OCI-M2 (cell line): ENCODE data around the gene ATF6.

Experiments
- DNase-seq: peaks from one replicate; lab custom pipeline; 2025; ENCODE audit not compliant: unreplicated experiment; lab: John Stamatoyannopoulos, UW

The ATF6 gene

DNA sequence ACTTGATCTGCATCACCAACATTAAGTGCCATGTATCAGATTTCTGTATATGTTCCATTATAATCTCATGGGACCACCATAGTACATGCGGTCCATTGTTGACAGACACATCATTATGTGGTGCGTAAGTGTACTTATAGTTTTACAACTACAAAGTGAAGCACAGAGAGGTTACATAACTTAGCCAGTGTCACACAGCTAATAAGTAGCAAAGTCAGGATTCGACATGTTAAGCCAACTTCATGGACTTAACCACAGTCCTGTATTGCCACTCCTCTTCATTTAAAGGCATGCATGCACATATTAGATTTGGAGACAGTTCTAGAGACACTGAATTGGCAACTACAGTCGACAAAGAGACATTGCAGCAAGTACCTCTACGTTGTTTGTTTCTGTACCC, 120.5 kb downstream of the ATF6 start:
- no peak for DNase-seq

DNA sequence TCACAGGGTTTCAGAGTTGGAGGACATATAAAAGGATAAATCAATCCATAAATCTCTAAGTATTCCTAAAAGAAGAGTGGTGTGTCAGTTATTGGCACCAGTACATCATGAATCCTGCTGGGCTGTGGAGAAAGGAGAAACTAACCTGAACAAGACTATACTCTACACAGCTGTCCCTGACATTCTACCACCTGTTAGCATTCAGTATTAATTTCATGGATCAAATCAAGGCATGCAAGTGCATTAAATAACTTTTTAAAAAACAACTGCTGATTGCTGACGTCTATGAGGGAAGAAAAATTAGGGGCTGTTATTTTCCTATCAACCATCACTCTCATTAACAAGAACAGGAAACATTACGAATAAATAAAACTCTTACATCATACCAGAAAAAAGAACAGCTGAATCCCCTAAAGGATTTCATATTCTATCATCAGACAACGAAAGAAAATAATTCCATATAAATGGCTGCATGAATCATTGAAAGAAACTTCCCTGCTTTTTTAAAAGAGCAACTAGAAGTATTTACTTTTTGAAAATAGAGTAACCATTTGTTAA, 121.7 kb downstream of the ATF6 start:
- no peak for DNase-seq

GRCh38 chr1:161890574-161890973, 124.5 kb downstream of the ATF6 start:
- no peak for DNase-seq

- no peak for DNase-seq
These were observed 133.0 kb downstream of the ATF6 start for GRCh38 chr1:161899091-161899490.

- no peak for DNase-seq
These were observed 134.0 kb downstream of the ATF6 start for GRCh38 chr1:161900160-161900559.

DNA sequence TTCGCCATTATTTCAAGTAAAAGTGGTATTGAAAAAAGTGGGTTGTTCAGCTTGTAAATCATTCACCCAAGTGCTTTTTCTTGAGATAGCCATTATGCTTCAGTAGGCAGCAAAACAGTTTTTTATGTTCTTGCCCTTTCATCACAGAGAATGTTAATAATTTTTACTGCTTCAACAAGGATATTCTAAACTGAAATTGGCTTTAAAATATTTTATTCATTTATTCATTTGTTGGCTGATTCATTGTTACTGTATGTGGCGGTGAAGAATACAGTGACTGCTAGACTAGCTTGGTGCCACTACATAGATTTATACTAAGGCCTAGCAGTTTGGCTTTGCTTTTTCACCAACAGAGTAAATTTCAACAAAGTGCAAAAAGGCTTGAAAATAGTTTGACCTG, 136.1 kb downstream of the ATF6 start:
- no peak for DNase-seq

DNA sequence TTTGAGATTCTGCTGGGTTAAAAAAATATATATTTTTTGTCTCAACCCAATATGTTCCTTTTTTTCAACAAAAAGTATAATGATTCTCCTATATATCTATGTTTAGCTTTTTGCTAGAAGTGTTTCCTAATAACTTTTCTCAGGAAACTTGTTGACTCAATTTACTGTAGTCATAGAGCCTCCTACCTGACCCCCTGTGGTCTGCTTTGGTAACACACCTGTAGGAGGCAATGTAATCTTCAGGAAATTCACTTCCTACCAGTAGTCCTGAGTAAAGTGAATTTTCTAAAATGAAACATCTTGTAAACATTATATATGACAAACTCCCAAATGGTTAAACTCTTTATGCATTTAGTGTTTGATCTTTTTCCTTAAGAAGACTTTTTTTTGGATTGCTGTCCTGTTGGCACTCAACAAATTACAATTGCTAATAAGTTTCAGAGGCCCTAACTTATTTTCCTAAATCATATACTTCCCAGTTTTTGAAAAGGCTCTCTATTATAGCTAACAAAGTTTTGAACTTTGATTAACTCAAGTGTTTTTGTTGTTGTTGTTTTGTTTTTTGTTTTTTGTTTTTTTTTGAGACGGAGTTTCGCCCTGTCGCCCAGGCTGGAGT, 139.3 kb downstream of the ATF6 start:
- DNase-seq: no peak

DNA sequence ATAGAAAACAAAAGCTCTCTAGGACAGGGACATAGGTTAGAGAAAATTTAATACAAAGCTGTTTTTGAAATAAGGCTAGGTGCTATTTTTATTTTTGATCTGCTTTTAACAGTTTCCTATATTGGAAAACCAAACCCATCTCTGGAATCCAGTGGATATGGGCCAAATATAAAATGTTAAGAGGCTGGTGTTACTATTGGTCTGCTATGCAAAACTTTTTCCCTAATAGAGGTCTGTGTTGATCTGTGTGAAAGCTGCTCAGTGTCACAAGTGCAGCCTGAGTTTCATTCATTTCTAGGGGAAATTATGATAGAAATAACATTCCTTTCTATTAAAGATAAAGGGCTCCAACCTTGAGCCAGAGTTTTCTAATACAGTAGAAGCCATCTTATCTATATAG, 141.1 kb downstream of the ATF6 start:
- DNase-seq: no peak

- no peak for DNase-seq
These were observed 142.1 kb downstream of the ATF6 start for GRCh38 chr1:161908264-161908663.

DNA sequence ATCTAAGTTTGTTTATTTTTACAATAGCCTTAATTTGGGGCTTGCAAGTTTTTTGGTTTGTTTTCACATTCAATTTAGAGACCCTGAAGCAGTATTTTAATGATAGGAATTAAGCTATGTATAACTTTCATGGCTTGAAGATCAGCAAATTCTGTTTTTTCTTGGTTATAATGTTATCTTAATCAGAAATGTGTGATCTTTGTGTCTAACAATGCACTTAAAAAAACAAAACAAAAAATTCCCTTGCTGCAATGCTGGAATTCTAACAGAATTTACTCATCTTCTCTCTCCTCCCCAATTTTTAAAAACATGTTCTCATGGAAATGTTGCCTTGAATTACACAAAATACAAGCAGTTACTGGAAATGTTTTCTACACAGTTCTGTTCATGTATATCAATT, 144.5 kb downstream of the ATF6 start:
- DNase-seq: no peak

GRCh38 chr1:161913482-161914140, 147.5 kb downstream of the ATF6 start:
- DNase-seq: no peak

GRCh38 chr1:161914595-161914994, 148.5 kb downstream of the ATF6 start:
- DNase-seq: no peak

GRCh38 chr1:161915051-161915503, 149.0 kb downstream of the ATF6 start:
- no peak for DNase-seq

DNA sequence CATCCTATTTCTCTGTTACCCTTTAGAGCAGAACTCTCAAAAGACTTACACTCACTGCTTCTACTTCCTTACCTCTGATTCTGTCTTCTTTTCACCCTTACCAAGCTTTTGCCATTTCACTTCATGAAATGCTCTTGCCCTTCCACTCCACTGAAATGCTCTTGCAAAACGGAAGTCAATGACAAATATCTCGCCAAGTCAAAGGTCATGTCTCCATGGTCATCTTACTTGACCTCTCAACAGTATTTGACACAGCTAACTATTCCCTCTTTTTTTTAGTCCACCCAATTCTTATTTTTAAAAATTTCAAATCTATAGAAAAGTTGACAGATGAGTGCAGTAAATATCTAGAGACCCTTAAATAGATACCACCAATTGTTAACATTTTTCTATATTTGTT, 149.9 kb downstream of the ATF6 start:
- no peak for DNase-seq

- no peak for DNase-seq
These were observed 153.1 kb downstream of the ATF6 start for GRCh38 chr1:161919229-161919628.

DNA sequence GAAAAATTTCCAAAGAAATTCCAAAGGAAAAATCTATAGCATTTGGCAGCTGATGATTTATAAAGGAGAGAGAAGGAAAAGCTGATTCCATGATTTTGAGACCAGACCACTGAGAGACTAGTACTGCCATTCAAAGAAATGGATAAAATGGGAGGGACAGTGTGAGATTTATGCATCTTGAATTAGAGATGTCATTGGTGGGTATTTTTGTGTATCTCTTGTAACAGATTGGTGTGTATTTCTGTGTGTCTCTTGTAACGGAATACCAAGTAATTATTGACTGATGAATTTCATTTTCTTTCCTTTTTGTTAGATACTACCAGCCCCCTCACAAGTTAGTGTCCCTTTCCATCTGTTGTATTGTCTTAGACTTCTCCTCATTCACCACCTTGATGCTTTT, 155.4 kb downstream of the ATF6 start:
- no peak for DNase-seq

GRCh38 chr1:161921990-161922389, 155.9 kb downstream of the ATF6 start:
- DNase-seq: no peak

- DNase-seq: no peak
These were observed 161.9 kb downstream of the ATF6 start for GRCh38 chr1:161928056-161928455.

DNA sequence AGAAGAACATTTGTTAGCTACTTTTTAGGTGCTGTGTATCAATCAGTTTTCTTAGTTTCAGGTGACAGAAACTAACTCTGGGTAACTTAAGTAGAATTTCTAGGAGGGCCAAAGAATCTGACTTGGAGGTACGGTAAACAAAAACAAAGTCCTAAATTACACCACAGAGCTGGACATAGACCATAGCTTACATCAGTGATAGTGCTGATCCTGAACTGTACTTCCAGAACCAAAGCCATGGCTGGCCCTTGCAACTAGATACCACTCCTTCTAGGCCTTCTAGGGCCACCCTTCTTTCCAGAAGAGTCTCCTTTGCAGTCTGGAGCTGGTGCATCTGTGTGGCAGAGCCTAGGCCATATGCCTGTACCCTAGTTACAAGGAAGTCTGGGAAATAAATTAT, 163.0 kb downstream of the ATF6 start:
- no peak for DNase-seq

GRCh38 chr1:161930064-161930463, 163.9 kb downstream of the ATF6 start:
- DNase-seq: no peak

- no peak for DNase-seq
These were observed 166.5 kb downstream of the ATF6 start for GRCh38 chr1:161932668-161933067.
